ENCODE data around the gene DOCK4.

DNA sequence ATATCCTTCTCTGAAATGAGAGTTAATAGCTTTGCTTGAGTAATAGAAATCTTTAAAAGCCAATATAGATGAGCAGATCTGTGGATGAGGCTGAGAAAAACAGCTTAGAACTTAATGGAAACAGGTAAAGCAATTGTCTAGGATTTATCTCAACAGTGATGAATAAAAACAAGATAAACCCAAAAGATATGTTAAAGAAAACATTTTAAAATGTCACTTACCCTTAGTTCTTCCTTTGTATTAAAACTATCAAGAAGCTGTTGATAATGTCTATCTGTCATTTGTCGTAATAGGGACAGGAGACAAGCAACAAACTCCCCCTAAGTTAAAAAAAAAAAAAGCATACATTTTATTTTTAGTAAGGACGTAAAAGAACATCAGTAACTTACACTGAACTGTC lies 371.8 kb downstream of the DOCK4 start:
- TF ChIP-seq, protein P1, sequence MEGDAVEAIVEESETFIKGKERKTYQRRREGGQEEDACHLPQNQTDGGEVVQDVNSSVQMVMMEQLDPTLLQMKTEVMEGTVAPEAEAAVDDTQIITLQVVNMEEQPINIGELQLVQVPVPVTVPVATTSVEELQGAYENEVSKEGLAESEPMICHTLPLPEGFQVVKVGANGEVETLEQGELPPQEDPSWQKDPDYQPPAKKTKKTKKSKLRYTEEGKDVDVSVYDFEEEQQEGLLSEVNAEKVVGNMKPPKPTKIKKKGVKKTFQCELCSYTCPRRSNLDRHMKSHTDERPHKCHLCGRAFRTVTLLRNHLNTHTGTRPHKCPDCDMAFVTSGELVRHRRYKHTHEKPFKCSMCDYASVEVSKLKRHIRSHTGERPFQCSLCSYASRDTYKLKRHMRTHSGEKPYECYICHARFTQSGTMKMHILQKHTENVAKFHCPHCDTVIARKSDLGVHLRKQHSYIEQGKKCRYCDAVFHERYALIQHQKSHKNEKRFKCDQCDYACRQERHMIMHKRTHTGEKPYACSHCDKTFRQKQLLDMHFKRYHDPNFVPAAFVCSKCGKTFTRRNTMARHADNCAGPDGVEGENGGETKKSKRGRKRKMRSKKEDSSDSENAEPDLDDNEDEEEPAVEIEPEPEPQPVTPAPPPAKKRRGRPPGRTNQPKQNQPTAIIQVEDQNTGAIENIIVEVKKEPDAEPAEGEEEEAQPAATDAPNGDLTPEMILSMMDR (IDR thresholded peaks at IDR 0.05): no peak
- no peak for TF ChIP-seq POLR2A (IDR thresholded peaks at IDR 0.05)
- TF ChIP-seq POLR2AphosphoS5 (IDR thresholded peaks at IDR 0.05): no peak
- no peak for TF ChIP-seq EP300 (IDR thresholded peaks at IDR 0.05; ENCODE audit: low read depth)
